ENCODE data around the gene RIC1.
"Not testable (repeated sequence)": the region's sequence is repeated elsewhere in the genome, so short reads cannot be mapped to it uniquely, and the experiment has no call there.

RIC1 gene

GRCh38 chr9:5628530-5629311 lies at the start of gene RIC1:
Gene RIC1, plus strand, starts transcription at chr9:5629107. Its CDS starts 203 bp downstream, at chr9:5629310.
- peak; percentile 80 for DNase-seq

GRCh38 chr9:5579881-5580280 lies 49.0 kb upstream of the RIC1 start:
- no peak for DNase-seq

- no peak for DNase-seq
These were observed 48.3 kb upstream of the RIC1 start for GRCh38 chr9:5580650-5581049.

GRCh38 chr9:5581706-5582105 lies 47.2 kb upstream of the RIC1 start:
- not testable (repeated sequence) for DNase-seq

GRCh38 chr9:5582835-5583195 lies 46.1 kb upstream of the RIC1 start:
- DNase-seq = no peak

- no peak for DNase-seq
These were observed 42.5 kb upstream of the RIC1 start for GRCh38 chr9:5586391-5586802.

GRCh38 chr9:5587024-5587423 lies 41.9 kb upstream of the RIC1 start:
- no peak for DNase-seq

GRCh38 chr9:5592231-5592630 lies 36.7 kb upstream of the RIC1 start:
- DNase-seq = no peak

GRCh38 chr9:5592904-5593303 lies 36.0 kb upstream of the RIC1 start:
- DNase-seq = no peak

- no peak for DNase-seq
These were observed 35.0 kb upstream of the RIC1 start for GRCh38 chr9:5593904-5594303.

GRCh38 chr9:5596173-5596572 lies 32.7 kb upstream of the RIC1 start:
- DNase-seq = no peak

GRCh38 chr9:5608298-5609225 lies 20.3 kb upstream of the RIC1 start:
- no peak for DNase-seq

GRCh38 chr9:5609226-5609596 lies 19.7 kb upstream of the RIC1 start:
- no peak for DNase-seq

GRCh38 chr9:5610491-5610890 lies 18.4 kb upstream of the RIC1 start:
- no peak for DNase-seq

- no peak for DNase-seq
These were observed 17.4 kb upstream of the RIC1 start for GRCh38 chr9:5611321-5612184.

GRCh38 chr9:5612185-5612530 lies 16.7 kb upstream of the RIC1 start:
- no peak for DNase-seq

GRCh38 chr9:5614192-5614591 lies 14.7 kb upstream of the RIC1 start:
- DNase-seq = no peak

- DNase-seq = no peak
These were observed 13.9 kb upstream of the RIC1 start for GRCh38 chr9:5614985-5615384.

- DNase-seq = no peak
These were observed 11.2 kb upstream of the RIC1 start for GRCh38 chr9:5617749-5618148.

- no peak for DNase-seq
These were observed 8.4 kb upstream of the RIC1 start for GRCh38 chr9:5620494-5620893.

- no peak for DNase-seq
These were observed 7.6 kb upstream of the RIC1 start for GRCh38 chr9:5621327-5621726.

- DNase-seq = no peak
These were observed 6.9 kb upstream of the RIC1 start for GRCh38 chr9:5622016-5622415.

- DNase-seq = no peak
These were observed 4.3 kb upstream of the RIC1 start for GRCh38 chr9:5624655-5625054.
